ENCODE data around the gene ARHGAP23.
A peak's percentile ranks its signal among the peaks of the same experiment; 100 is the strongest.

Gene ARHGAP23

GRCh38 chr17:38558728-38559050 is 130.4 kb downstream of the ARHGAP23 start:
- Histone ChIP-seq H3K4me3 (IDR thresholded peaks at IDR 0.05; ENCODE audit: insufficient read depth, low read depth, low read length) (no peak overlapping the region), H3K27ac (no peak overlapping the region), H3K9ac (no peak overlapping the region), H3K27me3 (ENCODE audit: insufficient read depth, low read depth) (peaks cover 25% of the 10 kb centered on the region), H2AFZ (ENCODE audit: low read depth) (peak overlapping the region; percentile 97), H3K4me1 (ENCODE audit: low read depth, poor library complexity, severe bottlenecking) (peaks cover 14% of the 10 kb centered on the region), H3K79me2 (ENCODE audit: insufficient read depth, low read depth) (no peaks in the 10 kb centered on the region), H4K20me1 (ENCODE audit: insufficient read depth) (no peaks in the 10 kb centered on the region), H3K36me3 (ENCODE audit: insufficient read depth) (no peaks in the 10 kb centered on the region), H3K4me2 (peak overlapping the region; percentile 98)
- TF ChIP-seq CTCF (conservative IDR thresholded peaks at IDR 0.05; ENCODE audit: low read depth, low read length), result no peak

GRCh38 chr17:38559051-38559879 is 131.0 kb downstream of the ARHGAP23 start:
- H3K36me3 ChIP-seq (ENCODE audit: insufficient read depth), result no peaks in the 10 kb centered on the region
- peaks cover 31% of the 10 kb centered on the region for H3K27me3 ChIP-seq (ENCODE audit: insufficient read depth, low read depth)
- H3K9ac ChIP-seq, result no peak overlapping the region
- H3K4me2 ChIP-seq, result peak overlapping the region; percentile 98
- H4K20me1 ChIP-seq (ENCODE audit: insufficient read depth), result no peaks in the 10 kb centered on the region
- peaks cover 14% of the 10 kb centered on the region for H3K4me1 ChIP-seq (ENCODE audit: low read depth, poor library complexity, severe bottlenecking)
- peak overlapping the region; percentile 97 for H2AFZ ChIP-seq (ENCODE audit: low read depth)
- TF ChIP-seq CTCF (conservative IDR thresholded peaks at IDR 0.05; ENCODE audit: low read depth, low read length), result 0 out of 2 replicates have a peak, but pooled peaks have one; percentile 15
- no peak overlapping the region for H3K27ac ChIP-seq
- H3K79me2 ChIP-seq (ENCODE audit: insufficient read depth, low read depth), result no peaks in the 10 kb centered on the region
- H3K4me3 ChIP-seq (IDR thresholded peaks at IDR 0.05; ENCODE audit: insufficient read depth, low read depth, low read length), result no peak overlapping the region

GRCh38 chr17:38559880-38560230 is 131.6 kb downstream of the ARHGAP23 start:
- no peaks in the 10 kb centered on the region for H4K20me1 ChIP-seq (ENCODE audit: insufficient read depth)
- no peaks in the 10 kb centered on the region for H3K36me3 ChIP-seq (ENCODE audit: insufficient read depth)
- no peak overlapping the region for H3K9ac ChIP-seq
- H3K27ac ChIP-seq, result no peak overlapping the region
- H2AFZ ChIP-seq (ENCODE audit: low read depth), result peak overlapping the region; percentile 97; the same call in 1 of the 2 replicates
- peaks cover 14% of the 10 kb centered on the region for H3K4me1 ChIP-seq (ENCODE audit: low read depth, poor library complexity, severe bottlenecking)
- no peak overlapping the region for H3K4me3 ChIP-seq (IDR thresholded peaks at IDR 0.05; ENCODE audit: insufficient read depth, low read depth, low read length)
- H3K4me2 ChIP-seq, result peak overlapping the region; percentile 98
- no peaks in the 10 kb centered on the region for H3K79me2 ChIP-seq (ENCODE audit: insufficient read depth, low read depth)
- H3K27me3 ChIP-seq (ENCODE audit: insufficient read depth, low read depth), result peaks cover 35% of the 10 kb centered on the region
- TF ChIP-seq CTCF (conservative IDR thresholded peaks at IDR 0.05; ENCODE audit: low read depth, low read length), result no peak

- Histone ChIP-seq H3K4me2 (no peak overlapping the region; the same call in 1 of the 2 replicates), H3K27ac (no peak overlapping the region), H3K36me3 (ENCODE audit: insufficient read depth) (no peaks in the 10 kb centered on the region), H3K79me2 (ENCODE audit: insufficient read depth, low read depth) (no peaks in the 10 kb centered on the region), H3K4me3 (IDR thresholded peaks at IDR 0.05; ENCODE audit: insufficient read depth, low read depth, low read length) (no peak overlapping the region), H3K9ac (no peak overlapping the region), H3K27me3 (ENCODE audit: insufficient read depth, low read depth) (peaks cover 44% of the 10 kb centered on the region), H2AFZ (ENCODE audit: low read depth) (no peak overlapping the region), H4K20me1 (ENCODE audit: insufficient read depth) (no peaks in the 10 kb centered on the region), H3K4me1 (ENCODE audit: low read depth, poor library complexity, severe bottlenecking) (peaks cover 14% of the 10 kb centered on the region)
- TF ChIP-seq CTCF (conservative IDR thresholded peaks at IDR 0.05; ENCODE audit: low read depth, low read length), result no peak
Observed at GRCh38 chr17:38560503-38561318, 132.4 kb downstream of the ARHGAP23 start.
